ENCODE data around the gene DHX35.

GRCh38 chr20:39036011-39036410, 73.9 kb downstream of the DHX35 start:
- TF ChIP-seq CTCF (IDR thresholded peaks at IDR 0.05) (no peak), POLR2A (IDR thresholded peaks at IDR 0.05) (no peak), EP300 (IDR thresholded peaks at IDR 0.05) (no peak)
